Measurements from ENCODE around the gene KCNK7.

Gene KCNK7

GRCh38 chr11:65563601-65564000, 32.0 kb downstream of the KCNK7 start:
- no peak overlapping the region for H3K4me3 ChIP-seq (ENCODE audit: low read depth, low read length)
- TF ChIP-seq CTCF (IDR thresholded peaks at IDR 0.05; ENCODE audit: borderline replicate concordance, insufficient read depth, low read depth, low read length): no peak

GRCh38 chr11:65562788-65563187, 32.8 kb downstream of the KCNK7 start:
- TF ChIP-seq CTCF (IDR thresholded peaks at IDR 0.05; ENCODE audit: borderline replicate concordance, insufficient read depth, low read depth, low read length): no peak
- no peak overlapping the region for H3K4me3 ChIP-seq (ENCODE audit: low read depth, low read length)

GRCh38 chr11:65562020-65562419, 33.6 kb downstream of the KCNK7 start:
- H3K4me3 ChIP-seq (ENCODE audit: low read depth, low read length): no peak overlapping the region

GRCh38 chr11:65560555-65561418, 34.8 kb downstream of the KCNK7 start:
- H3K4me3 ChIP-seq (ENCODE audit: low read depth, low read length): no peak overlapping the region
- no peak for TF ChIP-seq CTCF (IDR thresholded peaks at IDR 0.05; ENCODE audit: borderline replicate concordance, insufficient read depth, low read depth, low read length)

More at GRCh38 chr11:65562020-65562419, 33.6 kb downstream of the KCNK7 start:
- TF ChIP-seq CTCF (IDR thresholded peaks at IDR 0.05; ENCODE audit: borderline replicate concordance, insufficient read depth, low read depth, low read length): no peak

GRCh38 chr11:65559951-65560537, 35.6 kb downstream of the KCNK7 start:
- no peak for TF ChIP-seq CTCF (IDR thresholded peaks at IDR 0.05; ENCODE audit: borderline replicate concordance, insufficient read depth, low read depth, low read length)
- no peak overlapping the region for H3K4me3 ChIP-seq (ENCODE audit: low read depth, low read length)

GRCh38 chr11:65559535-65559934, 36.1 kb downstream of the KCNK7 start:
- TF ChIP-seq CTCF (IDR thresholded peaks at IDR 0.05; ENCODE audit: borderline replicate concordance, insufficient read depth, low read depth, low read length): no peak
- no peak overlapping the region for H3K4me3 ChIP-seq (ENCODE audit: low read depth, low read length)

Data from GM12875 (cell line).